NCI-H774 (cell line): Measurements from ENCODE around the gene CCNE1.

Source experiments
- DNase-seq: peaks from one replicate; lab custom pipeline; 2025; lab: John Stamatoyannopoulos, UW

CCNE1 gene

DNA sequence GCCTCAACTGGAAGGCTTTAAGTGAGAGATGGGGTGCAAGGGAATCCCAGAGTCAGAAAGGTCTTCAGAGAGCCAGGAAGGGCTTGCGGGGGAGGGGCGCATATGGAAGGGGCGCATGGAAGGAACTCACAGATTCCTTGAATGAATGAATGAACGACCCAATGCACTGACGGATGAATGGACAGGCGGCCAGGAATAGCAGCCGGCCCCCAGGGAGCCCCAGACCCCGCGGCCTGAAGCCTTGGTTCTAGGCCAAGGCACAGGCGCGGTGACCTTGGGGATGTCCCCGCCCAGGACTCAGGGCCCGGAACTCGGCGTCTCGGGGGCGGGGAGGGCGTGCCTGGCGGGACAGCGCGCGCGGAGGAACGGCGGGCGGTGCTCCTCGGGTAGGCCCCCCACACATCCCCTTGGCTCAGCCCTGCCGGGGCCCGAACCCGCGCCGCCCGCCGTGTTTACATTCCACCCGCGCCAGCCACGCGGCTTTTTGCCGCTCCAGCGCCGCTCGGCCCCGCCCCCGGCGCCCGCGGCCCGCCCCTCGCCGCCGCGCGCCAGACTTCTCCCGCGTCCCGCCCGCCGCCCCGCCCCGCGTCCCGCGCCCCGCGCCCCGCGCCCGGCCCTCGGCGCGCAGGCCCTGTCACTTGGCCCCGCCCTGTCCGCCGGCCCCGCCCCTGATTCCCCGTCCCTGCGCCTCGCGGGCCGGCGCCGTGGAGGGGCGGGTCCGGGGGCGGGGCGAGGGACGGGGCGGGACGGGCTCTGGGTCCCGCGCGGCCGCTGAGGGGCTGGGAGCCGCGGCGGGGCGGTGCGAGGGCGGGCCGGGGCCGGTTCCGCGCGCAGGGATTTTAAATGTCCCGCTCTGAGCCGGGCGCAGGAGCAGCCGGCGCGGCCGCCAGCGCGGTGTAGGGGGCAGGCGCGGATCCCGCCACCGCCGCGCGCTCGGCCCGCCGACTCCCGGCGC lies at the start of gene CCNE1:
CCNE1 (plus strand) TSS at position 867 of the 955 bp plus-strand sequence. CDS start 565 bp downstream, outside the sequence.
- DNase-seq, result peak; percentile 80

DNA sequence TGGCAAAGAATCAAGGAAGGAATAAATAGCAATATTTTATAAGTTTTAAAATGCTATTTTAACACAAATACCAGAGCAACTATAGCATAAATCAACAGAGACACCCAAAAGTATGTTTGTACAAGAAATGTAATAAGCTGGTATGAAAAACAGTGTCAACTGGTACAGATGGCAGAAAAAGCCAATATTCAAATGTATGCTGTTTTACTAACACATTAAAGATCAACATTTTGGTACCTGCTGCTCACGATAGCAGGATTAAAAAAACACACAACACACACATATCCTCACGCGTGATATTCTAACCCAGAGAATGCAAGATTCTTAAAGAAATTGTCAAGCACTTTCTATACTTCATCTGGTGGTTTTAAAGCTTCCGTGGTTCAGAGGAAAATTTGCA lies 48.6 kb upstream of the CCNE1 start:
- DNase-seq, result no peak

DNA sequence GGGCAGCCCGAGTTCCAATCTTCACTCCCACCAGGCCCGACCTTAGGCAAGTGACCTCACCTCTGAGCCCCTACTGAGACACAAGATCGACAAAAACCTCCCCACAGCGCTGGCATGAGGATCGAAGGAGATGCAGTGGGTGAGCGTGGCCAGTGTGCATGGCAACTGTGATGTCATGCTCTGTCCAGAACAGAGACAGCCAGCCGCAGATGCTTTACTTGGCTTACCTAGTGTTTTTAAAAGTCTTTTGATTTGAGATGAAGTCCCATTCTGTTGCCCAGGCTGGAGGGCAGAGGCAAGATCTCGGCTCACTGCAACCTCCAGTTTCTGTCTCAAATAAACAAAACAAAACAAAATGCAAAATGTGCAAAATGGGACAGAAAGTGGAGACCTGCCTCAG lies 47.4 kb upstream of the CCNE1 start:
- no peak for DNase-seq

DNA sequence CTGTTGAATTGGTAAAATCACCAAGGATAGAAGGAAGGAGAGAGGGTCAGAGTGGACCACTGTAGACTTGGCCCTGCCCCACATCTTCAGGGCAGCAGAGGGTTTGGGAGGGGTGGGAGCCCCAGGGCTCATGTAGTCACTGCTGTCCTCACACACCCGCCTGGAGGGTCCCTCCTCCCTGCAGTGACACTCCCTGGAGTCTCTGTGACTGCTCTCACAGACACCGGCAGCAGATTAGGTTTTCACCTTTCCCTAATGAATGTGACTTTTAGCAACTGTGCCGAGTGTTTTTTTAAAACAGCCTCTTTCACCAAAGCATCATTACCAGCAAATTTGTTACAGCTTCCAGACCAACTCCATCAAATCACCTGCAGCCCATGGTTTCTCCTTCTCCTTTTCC lies 45.7 kb upstream of the CCNE1 start:
- DNase-seq, result no peak

- no peak for DNase-seq
These were observed 44.6 kb upstream of the CCNE1 start for GRCh38 chr19:29767039-29767735.

DNA sequence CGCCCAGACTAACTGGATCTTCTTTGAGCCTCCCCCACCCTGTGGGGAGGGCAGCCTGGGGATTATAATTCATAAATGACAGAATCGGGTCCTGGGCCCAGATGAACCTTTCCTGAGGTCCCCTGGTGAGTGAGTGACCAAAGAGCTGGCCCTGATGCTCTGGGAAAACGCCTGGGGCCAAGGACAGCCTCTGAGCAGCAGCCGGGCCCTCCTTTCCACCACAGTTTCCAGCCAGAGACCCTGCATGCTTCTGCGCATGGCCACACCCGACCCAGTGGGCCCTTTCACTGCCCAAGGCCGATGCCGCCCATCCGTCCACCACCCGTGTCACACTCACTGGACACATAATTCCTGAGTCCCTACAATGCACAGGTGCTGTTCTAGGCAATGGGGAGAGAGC lies 43.6 kb upstream of the CCNE1 start:
- DNase-seq, result no peak

DNA sequence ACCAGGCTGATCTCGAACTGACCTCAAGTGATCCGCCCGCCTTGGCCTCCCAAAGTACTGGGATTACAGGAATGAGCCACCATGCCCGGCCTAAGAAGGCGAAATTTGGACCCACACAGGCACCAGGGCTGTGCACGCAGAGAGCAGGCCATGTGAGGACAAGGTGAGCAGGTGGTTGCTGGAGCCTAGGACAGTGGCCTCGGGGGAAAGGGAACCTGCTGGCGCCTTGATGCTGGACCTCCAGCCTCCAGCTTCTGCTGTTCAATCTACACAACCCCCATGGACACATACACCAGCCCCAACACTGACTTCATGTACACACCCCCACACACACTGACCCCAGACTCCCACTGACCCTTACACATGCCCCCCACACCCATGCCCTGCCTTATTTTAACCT lies 41.8 kb upstream of the CCNE1 start:
- no peak for DNase-seq

DNA sequence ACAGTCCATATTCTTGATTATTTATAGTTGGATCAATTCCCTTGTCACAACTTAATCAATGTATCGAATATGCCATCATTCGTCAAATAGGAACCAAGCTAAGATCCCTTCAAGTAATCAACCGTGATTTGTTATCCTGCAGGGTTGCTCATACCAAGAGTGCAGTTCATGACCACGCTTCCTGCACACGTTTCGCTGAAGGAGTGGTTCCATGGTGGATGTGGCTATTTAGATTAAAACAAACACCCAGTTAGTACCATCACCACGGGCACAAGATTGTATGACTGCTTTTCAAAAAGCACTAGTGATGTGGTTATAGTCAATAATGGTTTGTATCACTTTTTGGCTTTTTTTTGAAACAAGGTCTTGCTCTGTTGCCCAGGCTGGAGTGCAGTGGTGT lies 41.1 kb upstream of the CCNE1 start:
- no peak for DNase-seq

DNA sequence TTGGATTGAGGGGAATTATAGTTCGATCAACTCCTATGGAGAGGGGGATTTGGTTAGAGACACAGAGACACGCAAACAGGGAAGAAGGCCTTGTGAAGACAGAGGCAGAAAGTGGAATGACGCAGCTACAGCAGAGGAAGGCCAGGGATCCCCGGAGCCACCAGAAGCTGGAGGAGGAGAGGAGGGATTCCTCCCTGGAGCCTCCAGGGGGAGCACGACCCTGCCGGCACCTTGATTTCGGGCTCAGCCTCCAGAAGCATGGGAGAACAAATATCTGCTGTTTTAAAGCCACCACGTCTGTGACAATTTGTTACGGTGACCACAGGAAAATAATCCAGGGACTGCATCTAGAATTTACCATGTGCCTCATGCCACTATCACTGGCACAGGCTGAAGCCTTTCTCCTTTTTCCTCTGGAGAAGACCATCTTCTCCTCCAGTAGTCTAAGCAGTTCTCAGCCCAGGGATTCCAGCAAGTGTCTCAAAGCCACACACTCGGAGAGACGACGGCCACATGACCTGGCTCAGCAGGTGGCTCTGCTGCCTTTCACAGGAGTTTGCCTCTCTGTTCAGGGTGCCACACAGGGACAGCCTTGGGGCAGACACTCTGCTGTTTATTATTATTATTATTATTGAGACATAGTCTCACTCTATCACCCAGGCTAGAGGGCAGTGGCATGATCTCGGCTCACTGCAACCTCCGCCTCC lies 39.9 kb upstream of the CCNE1 start:
- no peak for DNase-seq

- DNase-seq, result no peak
These were observed 39.1 kb upstream of the CCNE1 start for GRCh38 chr19:29772696-29773095.

GRCh38 chr19:29773141-29773540 lies 38.6 kb upstream of the CCNE1 start:
- DNase-seq, result no peak

DNA sequence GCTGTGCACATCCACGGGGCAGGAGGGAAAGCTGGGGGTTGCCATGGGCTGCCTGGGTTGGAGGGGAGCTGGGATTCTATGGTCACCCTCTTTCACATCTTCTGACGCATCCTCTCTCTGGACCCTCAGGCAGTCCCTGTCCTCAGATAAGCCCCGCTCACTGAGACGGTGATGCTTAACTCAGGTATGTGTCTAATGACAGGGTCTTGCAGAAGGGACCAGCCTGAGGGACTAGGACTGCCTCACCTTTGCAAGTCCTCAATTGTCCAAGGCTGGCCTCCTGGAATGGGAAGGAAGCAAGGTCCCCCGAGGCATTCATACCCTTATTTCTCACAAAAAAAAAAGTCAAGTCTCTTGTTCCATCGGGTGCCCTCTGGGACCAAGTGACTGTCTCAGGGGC lies 37.7 kb upstream of the CCNE1 start:
- DNase-seq, result no peak

DNA sequence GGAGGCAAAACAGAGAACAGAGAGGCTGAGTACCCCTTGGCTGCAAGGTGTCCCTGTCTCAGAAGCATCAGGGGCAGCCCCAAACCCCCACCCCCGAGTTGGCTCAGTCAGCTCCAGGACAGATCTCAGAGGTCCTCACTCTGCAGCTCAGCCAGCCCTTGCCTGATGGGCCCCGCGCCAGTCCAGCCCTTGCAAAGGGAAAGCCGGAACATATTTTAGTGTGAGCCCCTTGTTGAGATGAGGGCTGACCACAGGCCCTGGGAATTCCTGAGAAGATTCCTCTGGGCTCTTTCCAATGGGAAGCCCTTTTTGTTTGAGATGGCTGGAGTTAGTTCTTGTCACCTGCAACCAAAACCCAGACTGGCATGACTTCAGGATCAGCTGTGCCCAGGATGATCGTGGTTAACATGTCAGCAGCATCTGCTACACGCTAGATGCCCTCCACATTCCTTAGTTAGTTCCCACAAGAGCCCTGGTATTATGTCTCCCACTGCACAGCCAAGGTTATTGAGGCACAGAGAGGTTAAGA lies 33.9 kb upstream of the CCNE1 start:
- no peak for DNase-seq

DNA sequence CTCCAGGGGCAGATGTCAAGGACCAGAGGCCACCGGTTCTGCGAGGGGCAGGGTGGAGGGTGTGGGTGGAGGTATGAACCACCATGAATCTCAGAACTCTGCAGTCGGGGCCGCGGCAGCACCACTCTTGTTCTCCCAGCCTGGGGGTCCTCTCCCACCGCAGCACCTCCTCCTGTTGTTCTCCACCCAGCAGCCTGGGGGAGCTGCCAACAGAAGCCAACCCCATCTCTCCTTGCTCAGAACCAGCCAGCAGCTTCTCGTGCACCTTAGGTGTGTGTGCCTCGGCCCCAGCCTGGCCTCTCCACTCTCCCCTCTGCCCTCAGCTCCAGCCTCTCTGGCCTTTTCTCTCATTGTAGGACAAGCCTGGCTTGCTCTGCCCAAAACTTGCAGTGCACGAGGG lies 31.9 kb upstream of the CCNE1 start:
- DNase-seq, result no peak

- no peak for DNase-seq
These were observed 30.2 kb upstream of the CCNE1 start for GRCh38 chr19:29781386-29782259.

DNA sequence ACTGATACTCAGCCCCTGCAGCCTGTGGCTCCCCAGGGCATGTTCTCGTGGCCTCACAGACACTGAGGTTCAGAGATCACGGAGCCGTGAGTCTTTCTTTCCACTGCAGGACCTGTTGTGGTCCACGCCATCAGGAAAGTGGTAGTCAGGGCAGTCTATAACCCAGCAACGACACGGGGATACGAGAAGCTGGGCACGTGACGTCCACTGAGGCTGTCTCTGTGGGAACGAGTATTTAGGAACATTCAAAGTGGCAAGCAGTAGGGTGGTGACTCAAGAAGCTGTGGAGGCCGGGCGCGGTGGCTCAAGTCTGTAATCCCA lies 29.6 kb upstream of the CCNE1 start:
- no peak for DNase-seq

DNA sequence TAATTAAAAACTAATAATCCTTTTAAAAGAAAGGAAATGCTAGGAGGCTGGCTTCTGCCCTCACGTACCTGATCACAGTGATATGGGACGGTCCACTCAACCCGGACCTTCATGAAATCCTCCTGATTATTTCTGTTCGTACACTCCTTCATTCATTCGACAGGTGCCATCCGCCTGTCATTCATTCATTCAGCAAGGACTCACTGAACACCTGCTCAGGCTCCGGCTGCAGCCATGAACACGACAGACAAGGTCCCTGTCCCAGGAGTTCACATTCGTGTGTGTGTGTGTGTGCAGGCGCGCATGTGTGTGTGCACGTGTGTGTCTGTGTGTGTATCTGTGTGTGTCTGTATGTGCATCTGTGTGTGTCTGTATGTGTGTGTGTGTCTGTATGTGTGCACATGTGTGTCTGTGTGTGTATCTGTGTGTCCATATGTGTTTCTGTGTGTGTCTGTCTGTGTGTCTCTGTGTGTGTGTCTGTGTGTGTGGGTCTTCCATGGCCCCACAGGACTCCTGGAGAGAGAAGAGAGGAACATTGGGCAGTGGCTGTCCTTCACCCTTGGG lies 28.1 kb upstream of the CCNE1 start:
- DNase-seq, result no peak

DNA sequence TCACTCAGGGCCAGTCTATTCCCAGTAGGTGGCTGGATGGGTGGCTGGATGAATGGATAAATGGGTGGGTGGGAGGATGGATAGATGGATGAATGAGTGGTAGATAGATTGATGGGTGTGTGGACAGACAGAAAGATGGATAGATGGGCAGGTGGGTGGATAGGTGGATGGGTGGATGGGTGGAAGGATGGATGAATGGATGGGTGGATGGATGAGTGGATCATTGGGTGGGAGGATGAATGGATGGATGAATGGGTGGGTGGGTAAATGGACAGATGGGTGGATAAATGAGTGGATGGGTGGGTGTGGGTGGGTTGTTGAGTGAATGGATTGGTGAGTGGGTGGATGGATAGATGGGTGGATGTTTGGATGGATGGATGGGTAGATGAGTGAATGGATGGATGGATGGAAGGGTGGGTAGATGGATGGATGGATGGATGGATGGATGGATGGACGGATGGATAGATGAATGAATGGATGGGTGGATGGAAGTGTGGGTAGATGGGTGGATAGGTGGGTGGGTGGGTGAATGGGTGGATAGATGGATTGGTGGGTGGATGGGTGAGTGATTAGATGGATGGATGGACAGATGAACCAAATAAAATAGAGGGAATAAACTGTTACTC lies 27.1 kb upstream of the CCNE1 start:
- DNase-seq, result no peak

GRCh38 chr19:29785360-29785759 lies 26.4 kb upstream of the CCNE1 start:
- DNase-seq, result no peak

DNA sequence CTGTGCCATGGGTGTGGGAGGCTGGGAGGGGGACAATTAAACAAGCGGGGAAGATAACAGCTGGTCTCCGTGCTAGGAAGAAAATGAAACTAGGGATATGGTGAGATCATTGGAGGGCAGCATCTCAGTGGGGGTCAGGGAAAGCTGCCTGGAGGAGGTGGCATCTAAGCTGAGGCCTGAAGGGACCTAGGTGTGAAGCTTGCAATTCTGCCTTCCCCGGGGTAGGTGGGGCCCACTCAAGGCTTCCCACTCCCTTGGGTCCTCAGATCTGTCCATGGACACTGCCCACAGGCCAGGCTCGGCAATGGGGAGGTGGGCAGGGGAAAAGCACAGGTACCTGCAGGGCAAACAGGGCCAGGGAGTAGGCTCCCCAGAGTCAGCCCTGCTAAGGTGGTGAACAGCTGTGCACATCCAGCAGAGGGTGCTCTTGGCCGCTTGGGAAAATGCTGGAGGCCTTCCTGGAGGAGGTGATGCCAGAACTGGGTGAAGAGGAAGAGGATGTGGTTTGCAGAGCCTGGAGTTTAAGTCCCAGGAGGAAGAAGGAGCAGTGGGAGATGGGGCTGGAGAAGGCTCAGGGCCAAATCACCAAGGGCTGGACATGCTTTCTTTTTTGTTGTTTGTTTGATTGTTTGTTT lies 25.7 kb upstream of the CCNE1 start:
- no peak for DNase-seq
